GM18526 (cell line): ENCODE data around the gene HRH1.

ENCODE experiments used
- POLR2A ChIP-seq: IDR thresholded peaks from 3 replicates; pipeline ENCODE4 v1.6.1; 2011; ENCODE audit not compliant: insufficient read length; ENCODE audit errors: extremely low read depth

HRH1 gene, protein sequence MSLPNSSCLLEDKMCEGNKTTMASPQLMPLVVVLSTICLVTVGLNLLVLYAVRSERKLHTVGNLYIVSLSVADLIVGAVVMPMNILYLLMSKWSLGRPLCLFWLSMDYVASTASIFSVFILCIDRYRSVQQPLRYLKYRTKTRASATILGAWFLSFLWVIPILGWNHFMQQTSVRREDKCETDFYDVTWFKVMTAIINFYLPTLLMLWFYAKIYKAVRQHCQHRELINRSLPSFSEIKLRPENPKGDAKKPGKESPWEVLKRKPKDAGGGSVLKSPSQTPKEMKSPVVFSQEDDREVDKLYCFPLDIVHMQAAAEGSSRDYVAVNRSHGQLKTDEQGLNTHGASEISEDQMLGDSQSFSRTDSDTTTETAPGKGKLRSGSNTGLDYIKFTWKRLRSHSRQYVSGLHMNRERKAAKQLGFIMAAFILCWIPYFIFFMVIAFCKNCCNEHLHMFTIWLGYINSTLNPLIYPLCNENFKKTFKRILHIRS

GRCh38 chr3:11154036-11154952, at the start of gene HRH1:
Gene HRH1 (plus strand): TSS chr3:11154493. CDS start chr3:11259038, 104,545 bp downstream.
- no peak for TF ChIP-seq POLR2A

GRCh38 chr3:11115548-11115947, 38.7 kb upstream of the HRH1 start:
- TF ChIP-seq POLR2A, result no peak

- no peak for TF ChIP-seq POLR2A
These were observed 37.8 kb upstream of the HRH1 start for GRCh38 chr3:11116336-11117059.

- no peak for TF ChIP-seq POLR2A
These were observed 36.7 kb upstream of the HRH1 start for GRCh38 chr3:11117591-11117990.

DNA sequence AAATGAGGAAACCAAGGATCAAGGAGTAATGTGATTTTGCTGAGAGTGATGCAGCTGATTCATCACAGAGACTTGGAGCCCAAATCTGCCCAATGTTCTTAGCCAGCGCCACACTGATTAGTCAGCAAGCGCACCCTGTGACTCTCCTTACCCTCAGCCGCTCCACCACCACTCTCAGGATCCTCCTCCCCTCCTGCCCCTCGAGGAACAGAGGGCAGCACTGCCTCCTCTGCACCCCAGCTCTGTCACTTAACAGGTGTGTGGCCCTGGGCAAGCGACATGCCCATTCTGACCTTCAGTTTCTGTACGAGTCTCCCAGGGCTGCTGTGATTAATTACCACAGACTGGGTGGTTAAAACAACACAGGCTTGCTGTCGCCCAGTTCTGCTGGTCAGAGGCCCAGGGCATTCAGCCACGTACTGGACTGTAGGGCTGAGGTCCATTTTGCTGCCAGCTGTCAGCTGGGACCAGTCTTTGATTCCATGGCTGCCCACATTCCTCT, 36.1 kb upstream of the HRH1 start:
- no peak for TF ChIP-seq POLR2A

- no peak for TF ChIP-seq POLR2A
These were observed 34.0 kb upstream of the HRH1 start for GRCh38 chr3:11120091-11120805.

- TF ChIP-seq POLR2A, result no peak
These were observed 27.6 kb upstream of the HRH1 start for GRCh38 chr3:11126653-11127052.

GRCh38 chr3:11128682-11129632, 25.3 kb upstream of the HRH1 start:
- TF ChIP-seq POLR2A, result no peak

DNA sequence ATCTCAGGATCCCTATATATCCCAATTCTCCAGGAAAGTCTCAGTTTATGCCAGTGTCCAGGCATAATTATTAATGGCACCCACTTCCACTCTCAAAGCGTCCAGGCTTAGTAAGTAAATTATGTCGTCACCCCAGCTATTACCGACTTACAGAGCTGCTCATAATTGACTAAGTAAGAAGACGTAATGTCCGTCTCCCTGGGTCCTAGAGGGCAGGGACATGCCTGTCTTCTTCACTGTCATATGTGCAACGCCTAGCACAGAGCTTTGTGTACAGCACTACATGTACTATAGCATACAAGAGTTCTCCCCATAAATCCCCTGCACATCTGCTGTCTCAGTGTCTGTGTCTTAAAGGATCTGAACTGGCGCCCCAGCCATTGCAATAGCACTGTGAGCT, 23.9 kb upstream of the HRH1 start:
- TF ChIP-seq POLR2A, result no peak

DNA sequence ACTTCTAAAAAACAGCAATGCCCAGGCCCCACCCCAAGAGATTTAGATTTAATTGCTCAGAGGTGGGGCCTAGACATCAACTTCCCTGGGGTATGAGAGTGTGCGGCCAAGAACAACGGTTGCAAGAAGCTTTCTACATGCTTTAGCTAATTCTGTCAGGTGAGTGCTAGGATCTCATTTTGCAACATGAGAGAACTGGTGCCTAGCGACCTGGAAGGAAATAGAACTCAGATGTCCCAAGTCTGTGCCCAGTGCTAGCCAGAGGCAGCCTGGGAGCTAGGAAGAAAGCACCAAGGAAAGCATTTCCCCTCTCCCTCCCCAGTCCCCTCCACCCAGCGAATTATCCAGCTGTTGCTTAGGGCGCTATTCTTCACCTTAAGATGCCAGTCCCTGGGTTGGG, 22.9 kb upstream of the HRH1 start:
- TF ChIP-seq POLR2A, result no peak

GRCh38 chr3:11132861-11133260, 21.4 kb upstream of the HRH1 start:
- no peak for TF ChIP-seq POLR2A

GRCh38 chr3:11134794-11135193, 19.5 kb upstream of the HRH1 start:
- TF ChIP-seq POLR2A, result no peak

DNA sequence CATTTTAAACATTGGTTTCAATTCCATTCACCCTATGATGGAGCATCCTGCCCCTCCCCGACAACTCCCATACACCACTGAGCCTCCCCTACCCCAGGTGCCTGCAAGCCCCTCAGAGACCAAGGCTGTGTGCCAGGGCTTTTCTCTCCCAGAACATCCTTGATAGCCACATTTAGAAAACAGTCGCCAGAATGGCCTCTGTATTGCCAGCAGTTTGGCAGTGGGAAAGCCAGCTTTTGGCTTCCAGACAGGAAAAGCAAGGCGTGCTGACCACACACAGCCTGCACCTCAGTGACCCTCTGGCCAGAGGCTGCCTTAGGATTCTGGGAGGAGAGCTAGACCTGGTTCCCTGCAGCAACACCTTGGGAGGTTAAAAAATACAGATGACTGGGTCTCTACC, 18.2 kb upstream of the HRH1 start:
- TF ChIP-seq POLR2A, result no peak
